ENCODE results near the gene LRP4. TPM values are rescaled to one million over a fixed set of nuclear protein-coding genes. Genes with fewer than 3 reads are reported as not detected.

Gene LRP4
- total RNA-seq, 1 experiment from 2014 or later: 1.7 TPM

DNA sequence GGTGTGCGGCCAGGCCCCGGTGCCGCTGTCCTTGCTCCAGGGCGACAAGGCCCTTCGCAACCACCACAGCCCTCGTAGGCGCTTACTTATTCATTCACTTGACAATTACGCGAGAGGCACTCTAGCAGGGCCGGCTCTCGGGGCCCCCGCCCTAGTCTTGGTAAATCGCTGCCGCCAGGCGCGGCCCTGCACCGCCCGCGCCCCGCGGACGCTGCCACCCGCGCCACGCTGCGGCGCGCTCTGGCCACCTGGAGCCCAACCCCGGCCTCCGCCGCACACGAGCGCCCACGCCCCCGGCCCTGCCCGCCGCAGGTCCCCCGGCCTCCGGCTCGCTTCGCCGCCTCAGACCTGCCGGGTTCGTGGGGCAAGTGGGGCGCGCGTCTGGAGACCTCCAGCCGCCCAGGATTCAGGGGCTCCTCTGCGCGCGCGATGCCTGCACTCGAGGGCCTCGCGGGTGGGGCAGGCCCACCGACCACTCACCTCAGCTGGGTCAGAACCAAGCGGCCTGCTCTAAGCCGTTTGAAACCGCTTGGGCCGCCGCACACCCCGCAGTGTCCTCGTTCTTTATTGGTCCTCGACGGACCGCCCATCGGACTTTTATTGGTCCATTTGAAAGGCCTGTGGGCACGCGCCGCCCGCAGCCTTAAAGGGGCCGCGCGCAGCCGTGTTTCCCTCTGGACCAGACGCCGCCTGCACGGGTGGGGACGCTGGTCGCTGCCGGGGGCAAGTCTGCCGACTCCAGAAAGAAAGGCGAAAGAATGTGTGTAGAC, 72.4 kb downstream of the LRP4 start, which contains the start of gene CKAP5:
Gene CKAP5 (minus strand): TSS at position 541 of the 770 bp plus-strand sequence. CDS start 25,049 bp downstream, outside the sequence.
- DNase-seq (ENCODE audit: low read depth): peak; percentile 92

DNA sequence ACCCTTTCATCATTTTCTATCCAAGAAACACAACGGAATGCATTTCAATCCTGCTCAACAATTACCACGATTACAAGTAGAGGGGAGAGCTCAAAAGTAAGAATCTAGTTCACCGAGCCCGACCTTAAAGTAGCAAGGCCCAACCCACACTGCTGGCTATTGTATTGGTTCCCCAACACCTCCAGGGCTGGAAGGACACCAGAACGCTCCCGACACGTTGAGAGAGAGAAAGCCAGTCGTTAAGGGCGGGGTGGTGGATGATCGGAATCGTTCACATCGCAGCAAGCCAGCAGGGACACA, 73.0 kb downstream of the LRP4 start:
- DNase-seq (ENCODE audit: low read depth): no peak

DNA sequence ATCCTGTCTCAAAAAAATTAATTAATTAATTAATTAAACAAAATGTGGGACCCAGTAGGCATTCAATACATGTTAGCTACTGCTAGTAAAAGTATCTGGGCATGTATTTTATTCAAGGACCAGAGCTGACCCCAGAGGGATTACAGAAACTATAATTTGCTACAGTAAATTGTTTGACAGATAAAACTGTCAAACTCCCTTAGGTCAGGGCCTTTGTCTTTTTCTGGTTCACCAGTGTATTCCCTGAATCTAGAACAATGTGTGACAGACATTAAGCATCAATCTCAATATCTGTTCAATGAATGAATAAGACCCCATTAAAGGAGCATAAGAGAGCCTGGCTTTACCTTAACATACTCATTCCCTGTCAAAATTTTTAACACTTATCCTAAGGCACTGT, 78.2 kb downstream of the LRP4 start:
- no peak for DNase-seq (ENCODE audit: low read depth)

DNA sequence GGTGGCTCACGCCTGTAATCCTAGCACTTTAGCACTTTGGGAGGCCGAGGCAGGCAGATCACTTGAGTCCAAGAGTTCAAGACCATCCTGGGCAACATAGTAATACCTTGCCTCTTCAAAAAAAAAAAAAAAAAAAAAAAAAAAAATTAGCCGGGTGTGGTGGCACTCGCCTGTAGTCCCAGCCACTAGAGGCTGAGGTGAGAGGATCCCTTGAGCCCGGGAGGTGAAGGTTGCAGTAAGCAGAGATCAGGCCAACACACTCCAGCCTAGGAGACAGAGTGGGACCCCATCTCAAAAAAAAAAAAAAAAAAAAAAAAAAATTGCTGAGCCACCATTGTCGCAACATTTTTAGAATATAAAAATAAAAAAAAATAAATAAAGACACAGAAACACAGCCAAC, 79.8 kb downstream of the LRP4 start:
- no peak for DNase-seq (ENCODE audit: low read depth)

DNA sequence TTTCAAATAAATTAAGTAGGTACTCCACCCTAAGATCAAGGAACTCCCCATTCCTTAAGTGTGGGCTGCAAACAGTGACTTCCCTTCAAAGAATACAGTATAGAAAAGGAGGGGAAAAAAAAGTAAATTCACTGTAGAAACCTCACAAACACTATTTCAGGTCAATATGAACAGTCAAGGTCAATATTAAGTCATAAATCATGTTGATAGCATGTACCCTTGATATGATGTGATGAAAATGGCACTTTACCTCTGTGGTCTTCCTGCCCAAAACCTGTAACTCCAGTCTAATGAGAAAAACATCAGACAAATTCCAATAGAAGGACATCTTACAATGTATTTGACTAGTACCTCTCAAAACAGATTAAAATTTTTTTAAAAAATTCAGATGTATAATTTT, 80.5 kb downstream of the LRP4 start:
- no peak for DNase-seq (ENCODE audit: low read depth)

DNA sequence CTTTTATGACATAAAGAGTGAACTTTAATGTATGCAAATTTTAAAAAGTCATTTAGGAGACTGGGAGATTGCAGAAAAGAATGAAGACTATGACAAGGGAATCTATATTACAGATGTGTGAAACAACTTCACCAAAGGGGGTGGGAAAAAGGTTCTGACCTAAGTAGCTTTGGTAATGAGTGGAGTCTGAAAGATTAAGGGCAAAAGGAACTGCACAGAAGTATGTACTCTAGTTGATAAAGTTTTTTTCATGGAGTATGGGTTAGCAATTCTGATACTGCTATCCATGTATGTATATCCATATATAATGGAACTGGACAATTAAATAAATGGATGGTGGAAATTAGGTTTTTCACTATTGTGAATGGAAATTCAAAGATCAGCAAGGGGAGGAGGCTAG, 81.5 kb downstream of the LRP4 start:
- DNase-seq (ENCODE audit: low read depth): no peak

DNA sequence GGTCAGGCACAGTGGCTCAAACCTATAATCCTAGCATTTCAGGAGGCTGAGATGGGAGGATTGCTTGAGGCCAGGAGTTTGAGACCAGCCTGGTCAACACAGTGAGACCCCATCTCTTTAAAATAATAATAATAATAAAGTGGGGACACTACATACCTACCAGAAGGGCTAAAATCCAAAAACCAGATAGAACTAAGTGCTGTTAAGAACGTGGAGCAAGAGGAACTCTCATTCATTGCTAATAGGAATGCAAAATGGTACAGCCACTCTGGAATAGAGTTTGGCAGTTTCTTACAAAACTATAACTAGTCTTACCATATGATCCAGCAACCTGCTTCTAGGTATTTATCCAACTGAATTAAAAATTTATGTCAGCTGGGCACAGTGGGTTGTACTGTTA, 81.9 kb downstream of the LRP4 start:
- DNase-seq (ENCODE audit: low read depth): no peak

DNA sequence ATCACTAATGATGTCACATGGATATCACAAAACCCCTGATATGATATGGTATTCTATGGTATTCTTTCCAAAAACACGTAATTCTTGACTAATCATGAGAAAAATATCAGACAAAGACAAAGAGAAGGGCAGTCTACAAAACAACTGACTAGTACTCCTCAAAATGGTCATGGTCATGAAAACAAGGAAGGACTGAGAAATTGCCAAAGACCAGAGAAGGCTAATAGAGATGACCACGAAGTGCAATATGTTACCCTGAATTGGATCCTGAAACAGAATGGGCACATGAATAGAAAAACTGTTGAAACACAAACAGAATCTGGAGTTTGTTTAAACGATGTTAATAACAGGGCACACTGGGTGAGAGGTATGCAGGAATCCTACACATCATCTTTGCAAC, 82.5 kb downstream of the LRP4 start:
- no peak for DNase-seq (ENCODE audit: low read depth)

DNA sequence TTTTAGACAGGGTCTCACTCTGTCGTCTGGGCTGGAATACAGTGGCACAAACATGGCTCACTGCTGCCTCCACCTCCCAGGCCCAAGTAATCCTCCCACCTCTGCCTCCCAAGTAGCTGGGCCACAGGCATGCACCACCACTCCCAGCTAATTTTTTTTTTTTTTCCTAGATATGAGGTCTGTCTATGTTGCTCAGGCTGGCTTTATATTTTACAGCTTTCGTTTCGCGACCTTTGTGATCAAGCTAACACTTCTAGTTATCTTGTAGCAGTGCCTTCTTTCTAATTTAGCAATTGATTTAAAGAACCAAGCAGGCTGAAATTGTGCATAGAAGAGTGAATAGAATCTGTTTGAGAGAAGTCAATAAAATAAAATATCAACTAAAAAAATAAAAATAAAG, 83.5 kb downstream of the LRP4 start:
- no peak for DNase-seq (ENCODE audit: low read depth)

DNA sequence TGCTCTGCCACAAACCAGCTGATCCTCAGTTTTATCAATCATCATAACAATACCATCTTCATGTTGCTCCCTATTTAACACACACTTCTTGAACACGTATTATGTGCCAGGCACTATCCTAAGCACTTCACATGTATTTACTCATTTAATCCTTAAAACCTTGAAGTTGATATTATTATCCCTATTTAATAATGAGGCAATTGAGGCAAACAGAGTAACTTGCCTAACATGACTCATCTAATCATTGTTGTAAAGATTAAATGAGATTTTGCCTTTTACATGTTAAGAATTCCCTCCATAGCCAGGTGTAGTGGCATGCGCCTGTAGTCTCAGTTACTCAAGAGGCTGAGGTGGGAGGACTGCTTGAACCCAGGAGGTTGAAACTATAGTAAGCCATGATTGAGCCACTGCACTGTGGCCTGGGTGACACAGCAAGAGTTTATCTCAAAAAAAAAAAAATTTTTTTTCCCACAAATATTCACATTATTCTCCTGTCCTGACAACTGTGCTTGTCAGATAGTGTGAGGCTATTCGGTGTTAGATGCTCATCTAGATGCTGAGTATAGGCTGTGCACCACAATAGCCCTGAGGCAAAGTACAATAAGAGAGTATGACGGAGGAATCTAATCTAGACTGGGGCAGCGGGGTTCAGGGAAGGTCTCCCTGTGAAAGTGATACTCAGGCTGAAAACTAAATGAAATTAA, 85.7 kb downstream of the LRP4 start:
- DNase-seq (ENCODE audit: low read depth): no peak

DNA sequence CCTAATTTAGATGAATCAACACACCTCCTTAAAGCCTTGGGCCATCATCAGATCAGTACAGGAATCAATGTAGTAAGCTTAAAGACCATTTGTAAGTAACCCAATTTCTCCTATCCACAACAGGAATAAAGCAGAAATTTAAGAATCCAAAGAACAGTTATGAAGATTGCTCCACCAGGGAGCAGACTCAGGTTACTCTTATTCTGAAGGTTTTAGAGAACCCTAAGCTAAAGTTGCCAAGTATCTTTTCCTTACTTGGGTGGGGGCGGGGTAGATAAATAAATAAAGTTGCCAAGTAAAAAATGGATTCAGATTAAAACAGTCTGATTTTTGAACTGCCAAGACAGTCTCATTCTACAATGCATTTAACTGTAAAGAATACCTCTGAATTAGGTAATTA, 90.4 kb downstream of the LRP4 start:
- DNase-seq (ENCODE audit: low read depth): no peak

DNA sequence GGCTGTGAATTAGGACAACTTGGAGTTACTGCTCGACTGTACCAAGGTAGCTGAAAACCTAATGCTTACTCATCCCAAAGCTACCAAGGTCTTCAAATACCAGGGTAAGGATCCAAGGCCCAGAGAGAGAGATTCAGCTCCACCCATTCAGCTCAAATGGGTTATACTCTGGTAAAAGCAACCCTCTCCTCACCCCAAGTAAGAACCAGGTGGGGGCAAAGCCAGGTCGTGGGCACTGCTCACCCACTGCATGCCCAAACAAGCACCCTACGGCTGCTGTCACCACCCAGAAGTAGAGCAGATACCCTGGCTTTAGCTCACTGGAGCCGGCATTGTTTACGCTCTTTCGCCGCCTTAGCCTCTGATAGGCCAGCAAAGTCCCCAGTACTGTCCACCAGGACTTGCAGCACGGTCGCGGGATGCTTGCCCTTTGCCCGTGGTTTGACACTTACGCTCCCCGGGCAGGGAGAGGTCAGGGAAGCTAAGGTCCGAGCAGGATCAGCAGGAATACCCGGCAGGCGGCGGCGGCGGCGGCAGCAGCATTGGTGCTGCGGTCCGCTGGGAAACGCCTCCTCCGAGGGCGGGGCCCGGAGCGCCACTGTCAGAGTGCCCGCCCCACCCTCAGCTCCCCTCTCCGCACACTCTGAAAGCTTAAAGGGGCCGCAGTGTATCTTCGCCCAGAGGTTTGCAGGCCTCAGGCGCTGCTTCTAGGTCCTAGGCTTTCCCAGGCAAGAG, 91.9 kb downstream of the LRP4 start:
- DNase-seq (ENCODE audit: low read depth): peak; percentile 75

DNA sequence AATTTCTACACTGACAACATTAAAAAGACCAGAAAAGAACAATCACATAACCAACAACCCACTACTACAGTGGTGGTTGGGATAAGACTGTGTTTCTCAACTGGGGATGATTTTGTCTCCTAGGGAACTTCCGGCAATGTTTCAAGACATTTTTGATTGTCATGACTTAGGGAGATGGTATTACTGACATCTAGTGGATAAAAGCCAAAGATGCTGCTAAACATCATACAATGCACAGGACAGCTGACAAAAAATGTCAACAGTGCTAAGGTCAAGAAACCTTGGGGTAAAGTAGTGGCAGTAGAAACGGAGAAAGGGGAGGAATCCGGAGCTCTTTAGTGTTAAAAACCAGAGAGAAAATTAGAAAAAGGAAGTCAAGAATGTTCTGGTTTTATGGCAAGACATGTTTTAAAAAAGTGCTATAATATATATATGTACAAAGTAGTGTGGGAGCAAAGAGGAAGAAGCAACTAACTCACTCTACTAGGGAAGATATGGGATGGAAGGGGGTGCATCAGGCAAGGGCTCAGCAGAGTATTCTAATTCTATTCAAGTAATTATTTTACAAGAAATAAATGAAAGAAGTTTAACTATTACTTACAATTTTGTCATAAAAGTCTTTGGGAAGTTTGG, 109.4 kb downstream of the LRP4 start:
- no peak for DNase-seq (ENCODE audit: low read depth)

Other genes with a start within 250 kb of the LRP4 start
- gene ARHGAP1, start 217.9 kb downstream of the LRP4 start, total RNA-seq (2014; rRNA removed; shearing (Covaris generic)): 12.6 and 15.4 TPM in 2 replicates
- gene ZNF408, start 217.5 kb downstream of the LRP4 start, total RNA-seq (2014; rRNA removed; shearing (Covaris generic)): 10.4 and 21.0 TPM in 2 replicates
- gene F2, start 199.3 kb downstream of the LRP4 start, total RNA-seq (2014; rRNA removed; shearing (Covaris generic)): not detected in 2 replicates
- 86.5 and 96.6 TPM in 2 replicates for gene CKAP5, start 72.3 kb downstream of the LRP4 start, total RNA-seq (2014; rRNA removed; shearing (Covaris generic))
- 16.1 and 22.3 TPM in 2 replicates for gene CSTPP1, start 18.2 kb upstream of the LRP4 start, total RNA-seq (2014; rRNA removed; shearing (Covaris generic))

Measured in Daoy (cell line).